GM12874 (cell line): Measurements from ENCODE around the gene NR2F6.

Experiments used
- TF ChIP-seq, protein P1 (sequence below): IDR thresholded peaks from 2 replicates; pipeline ENCODE4 v1.5.1; 2011; ENCODE audit warnings: low read depth, mild to moderate bottlenecking, control low read depth, low read length, moderate library complexity; ENCODE audit not compliant: insufficient read depth

NR2F6 gene

DNA sequence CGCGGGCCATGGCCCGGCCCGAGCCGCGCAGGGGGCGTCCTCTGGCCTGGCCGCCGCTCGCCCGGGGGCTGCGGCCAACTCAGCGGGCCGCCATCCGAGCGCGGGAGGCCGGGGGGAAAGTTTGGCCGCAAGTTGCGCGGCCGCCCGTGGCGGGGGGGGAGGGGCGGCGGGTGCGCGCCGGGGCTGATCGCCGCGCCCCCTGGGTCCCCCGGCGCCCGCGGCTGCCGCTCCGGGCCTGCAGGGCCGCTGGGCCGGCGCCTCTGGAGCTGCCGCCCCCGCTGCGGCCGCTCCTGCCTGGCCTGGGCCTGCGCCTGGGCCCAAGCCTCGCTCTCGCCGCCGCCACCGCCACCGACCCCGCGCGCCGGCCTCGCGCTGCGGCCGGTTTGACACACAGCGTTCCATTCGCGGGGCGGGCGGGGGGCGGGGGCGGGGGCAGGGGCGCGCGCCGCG lies at the start of gene NR2F6:
Gene NR2F6 (minus strand): TSS at position 385 of the 450 bp plus-strand sequence. CDS start 699 bp downstream, outside the sequence.
- TF ChIP-seq, protein P1, sequence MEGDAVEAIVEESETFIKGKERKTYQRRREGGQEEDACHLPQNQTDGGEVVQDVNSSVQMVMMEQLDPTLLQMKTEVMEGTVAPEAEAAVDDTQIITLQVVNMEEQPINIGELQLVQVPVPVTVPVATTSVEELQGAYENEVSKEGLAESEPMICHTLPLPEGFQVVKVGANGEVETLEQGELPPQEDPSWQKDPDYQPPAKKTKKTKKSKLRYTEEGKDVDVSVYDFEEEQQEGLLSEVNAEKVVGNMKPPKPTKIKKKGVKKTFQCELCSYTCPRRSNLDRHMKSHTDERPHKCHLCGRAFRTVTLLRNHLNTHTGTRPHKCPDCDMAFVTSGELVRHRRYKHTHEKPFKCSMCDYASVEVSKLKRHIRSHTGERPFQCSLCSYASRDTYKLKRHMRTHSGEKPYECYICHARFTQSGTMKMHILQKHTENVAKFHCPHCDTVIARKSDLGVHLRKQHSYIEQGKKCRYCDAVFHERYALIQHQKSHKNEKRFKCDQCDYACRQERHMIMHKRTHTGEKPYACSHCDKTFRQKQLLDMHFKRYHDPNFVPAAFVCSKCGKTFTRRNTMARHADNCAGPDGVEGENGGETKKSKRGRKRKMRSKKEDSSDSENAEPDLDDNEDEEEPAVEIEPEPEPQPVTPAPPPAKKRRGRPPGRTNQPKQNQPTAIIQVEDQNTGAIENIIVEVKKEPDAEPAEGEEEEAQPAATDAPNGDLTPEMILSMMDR = no peak

DNA sequence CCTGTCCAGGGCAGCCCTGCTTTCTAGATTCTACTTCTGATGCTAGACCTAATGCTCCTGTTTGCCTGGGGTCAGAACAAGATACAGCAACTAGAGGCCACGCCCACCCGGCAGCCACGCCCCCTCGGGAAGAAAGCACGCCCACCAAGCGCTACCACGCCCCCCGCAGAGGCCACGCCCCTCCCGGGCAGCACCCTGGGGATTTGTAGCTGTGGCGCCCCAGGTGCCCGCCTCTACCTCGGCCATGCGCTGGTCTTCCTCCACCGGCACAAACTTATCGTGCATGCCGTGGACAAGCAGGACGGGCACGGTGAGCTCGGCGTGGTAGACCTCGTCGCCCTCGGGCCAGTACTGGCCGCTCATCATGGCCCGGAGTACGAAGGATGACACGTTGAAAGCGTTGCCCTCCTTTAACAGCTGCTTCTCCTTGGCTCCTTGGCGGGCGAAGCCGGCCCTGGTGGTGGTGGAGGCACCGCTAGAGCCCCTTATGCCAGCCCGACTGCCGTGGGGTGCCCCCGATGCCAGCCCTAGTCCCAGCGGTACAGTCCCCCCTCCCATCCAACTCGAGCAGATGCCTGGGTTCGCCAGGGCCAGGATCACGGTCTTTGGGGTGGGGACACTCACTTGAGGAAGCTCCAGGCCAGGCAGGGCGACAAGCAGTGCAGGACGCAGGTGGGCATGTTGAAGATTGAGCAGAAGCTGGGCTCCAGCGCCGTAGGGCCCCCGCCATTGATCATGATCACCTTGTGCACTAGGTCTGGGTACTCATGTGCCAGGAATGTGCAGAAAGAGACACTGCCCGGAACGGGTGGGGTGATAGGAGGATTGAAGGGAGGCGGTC lies 48.6 kb upstream of the NR2F6 start:
- TF ChIP-seq, protein P1 = no peak

DNA sequence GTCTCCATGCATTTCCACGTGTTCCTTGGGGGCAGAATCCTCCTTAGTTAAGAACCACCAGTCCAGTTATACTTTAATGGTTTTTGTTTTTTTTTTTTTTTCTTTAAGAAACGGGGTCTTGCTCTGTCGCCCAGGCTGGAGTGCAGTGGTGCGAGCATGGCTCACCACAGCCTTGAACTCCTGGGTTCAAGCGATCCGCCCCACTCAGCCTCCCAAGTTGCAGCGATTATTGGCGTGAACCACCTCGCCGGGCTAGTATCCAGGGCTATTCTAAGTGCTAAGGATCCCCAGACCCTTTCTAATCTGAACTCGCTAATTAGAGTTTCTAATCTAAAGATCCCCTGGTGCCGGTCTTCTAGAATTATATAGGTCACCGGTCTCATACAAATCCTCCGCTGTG lies 47.9 kb upstream of the NR2F6 start:
- TF ChIP-seq, protein P1 = no peak

DNA sequence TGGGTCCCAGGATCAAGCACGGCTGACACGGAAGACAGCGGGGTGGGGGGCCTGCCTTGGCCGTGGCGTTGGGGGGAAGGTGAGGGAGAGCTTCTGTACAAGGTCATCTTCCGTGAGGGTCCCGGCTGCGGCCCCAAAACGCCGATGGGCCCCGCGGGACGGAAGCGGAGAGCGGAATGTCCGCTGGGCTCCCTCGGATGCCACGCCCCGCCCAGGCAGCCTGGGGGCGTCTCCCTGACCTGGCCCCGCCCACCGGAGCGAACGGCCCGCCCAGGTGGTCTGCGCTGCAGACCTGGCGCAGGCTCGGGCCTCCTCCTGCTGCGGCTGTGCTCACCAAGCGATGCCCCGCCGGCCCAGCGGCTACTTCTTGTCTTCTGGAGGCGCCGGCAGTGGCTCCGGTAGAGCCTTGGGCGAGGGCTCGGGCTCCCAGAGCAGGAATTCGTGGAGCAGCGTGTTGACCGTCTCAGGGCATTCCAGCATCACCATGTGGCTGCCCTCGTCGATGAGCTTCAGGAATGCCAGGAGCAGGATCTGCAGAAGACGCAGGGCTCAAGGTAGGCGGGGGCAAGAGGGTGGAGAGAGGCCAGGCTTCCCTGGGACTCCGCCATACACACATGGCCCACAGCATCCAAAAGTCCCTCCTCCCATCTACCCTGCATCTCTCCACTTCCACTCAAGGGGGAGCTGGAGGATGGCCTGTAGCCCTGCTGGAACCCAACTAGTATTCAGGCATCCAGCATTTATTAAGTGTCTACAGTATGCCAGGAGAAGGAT lies 46.8 kb upstream of the NR2F6 start:
- TF ChIP-seq, protein P1 = peak; percentile 78

DNA sequence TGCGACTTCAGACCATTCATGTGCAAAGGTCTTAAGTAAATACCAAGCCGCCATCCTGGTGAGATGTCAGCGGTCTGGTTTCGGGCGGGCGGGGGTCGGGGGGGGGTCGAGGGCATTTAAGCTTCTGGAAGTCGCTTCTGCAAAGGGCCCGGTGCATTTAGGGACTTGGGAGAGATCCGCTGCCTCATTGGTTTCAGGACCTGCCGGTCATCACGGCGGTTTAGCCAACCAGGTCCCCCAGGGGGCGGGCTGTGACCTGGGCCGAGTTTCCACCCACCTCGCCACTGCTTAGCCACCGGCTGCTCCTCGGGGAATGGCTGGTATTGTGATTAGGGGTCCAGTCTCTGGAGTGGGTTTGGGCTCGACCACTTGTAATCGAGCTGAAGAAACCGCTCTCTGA lies 43.8 kb upstream of the NR2F6 start:
- TF ChIP-seq, protein P1 = no peak

DNA sequence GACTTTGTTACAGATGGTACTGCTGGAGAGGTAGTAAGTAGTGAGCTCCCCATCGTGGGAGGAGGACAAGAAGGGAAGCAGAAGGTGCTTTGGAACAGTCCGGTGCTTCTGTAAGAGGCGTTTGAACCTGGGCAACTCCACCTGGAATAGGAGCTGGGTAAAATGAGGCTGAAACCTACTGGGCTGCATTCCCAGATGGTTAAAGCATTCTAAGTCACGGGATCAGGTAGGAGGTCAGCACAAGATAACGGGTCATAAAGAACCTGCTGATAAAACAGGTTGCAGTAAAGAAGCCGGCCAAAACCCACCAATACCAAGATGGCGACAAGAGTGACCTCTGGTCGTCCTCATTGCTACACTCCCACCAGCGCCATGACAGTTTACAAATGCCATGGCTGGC lies 41.0 kb upstream of the NR2F6 start:
- TF ChIP-seq, protein P1 = no peak

DNA sequence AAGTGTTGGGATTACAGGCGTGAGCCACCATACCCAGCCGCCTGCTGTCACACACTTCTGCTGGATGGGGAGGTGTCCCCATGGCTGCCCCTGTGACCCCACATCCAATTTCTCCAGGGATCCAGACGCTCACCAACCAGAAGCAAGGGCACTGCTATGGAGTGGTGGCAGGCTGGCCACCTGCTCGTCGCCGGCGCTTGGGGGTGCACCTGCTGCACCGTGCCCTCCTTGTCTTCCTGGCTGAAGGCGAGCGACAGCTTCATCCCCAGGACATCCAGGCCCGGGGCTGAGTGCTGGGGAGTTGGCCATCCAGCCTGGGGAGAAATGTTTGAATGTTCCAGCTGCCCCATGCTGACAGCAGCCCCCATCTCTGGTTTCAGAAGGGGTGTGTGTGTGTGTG lies 40.5 kb upstream of the NR2F6 start:
- TF ChIP-seq, protein P1 = no peak
